ENCODE results near the gene CDHR3. TPM values are rescaled to one million over a fixed set of nuclear protein-coding genes. Genes with fewer than 3 reads are reported as not detected.

CDHR3 gene
- total RNA-seq, 2 experiments from 2014 or later = 0.42 to 2.8 TPM

DNA sequence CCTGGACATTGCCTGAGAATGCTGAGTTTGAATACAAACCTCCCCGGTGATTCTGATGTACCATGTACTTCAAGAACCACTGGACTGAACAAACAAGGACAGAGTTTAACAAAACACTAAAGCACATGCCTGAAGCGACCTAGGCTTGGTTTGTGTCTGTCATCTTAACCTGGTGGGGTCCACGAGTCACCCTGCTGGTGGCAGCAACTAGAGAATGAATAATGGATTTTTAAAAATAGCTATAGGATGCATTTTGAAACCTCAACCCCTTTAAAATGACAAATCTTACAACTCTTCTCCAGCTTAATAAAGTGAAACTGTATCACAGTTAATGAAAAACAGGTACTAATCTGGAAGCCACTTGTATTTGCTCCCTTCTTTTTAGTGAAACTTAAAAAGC, 25.2 kb downstream of the CDHR3 start:
- H3K79me2 ChIP-seq (ENCODE audit: insufficient read depth, low read depth, low read length) = no peaks in the 10 kb centered on the region
- H3K4me1 ChIP-seq (ENCODE audit: insufficient read depth, low read length, poor library complexity, severe bottlenecking) = no peaks in the 10 kb centered on the region
- no peak overlapping the region for H3K4me3 ChIP-seq (ENCODE audit: low read depth, low read length, poor library complexity, severe bottlenecking)
- intact Hi-C loops (cut with micrococcal nuclease; ENCODE audit: unreplicated experiment) = no loop called here
- TF ChIP-seq, protein P1, sequence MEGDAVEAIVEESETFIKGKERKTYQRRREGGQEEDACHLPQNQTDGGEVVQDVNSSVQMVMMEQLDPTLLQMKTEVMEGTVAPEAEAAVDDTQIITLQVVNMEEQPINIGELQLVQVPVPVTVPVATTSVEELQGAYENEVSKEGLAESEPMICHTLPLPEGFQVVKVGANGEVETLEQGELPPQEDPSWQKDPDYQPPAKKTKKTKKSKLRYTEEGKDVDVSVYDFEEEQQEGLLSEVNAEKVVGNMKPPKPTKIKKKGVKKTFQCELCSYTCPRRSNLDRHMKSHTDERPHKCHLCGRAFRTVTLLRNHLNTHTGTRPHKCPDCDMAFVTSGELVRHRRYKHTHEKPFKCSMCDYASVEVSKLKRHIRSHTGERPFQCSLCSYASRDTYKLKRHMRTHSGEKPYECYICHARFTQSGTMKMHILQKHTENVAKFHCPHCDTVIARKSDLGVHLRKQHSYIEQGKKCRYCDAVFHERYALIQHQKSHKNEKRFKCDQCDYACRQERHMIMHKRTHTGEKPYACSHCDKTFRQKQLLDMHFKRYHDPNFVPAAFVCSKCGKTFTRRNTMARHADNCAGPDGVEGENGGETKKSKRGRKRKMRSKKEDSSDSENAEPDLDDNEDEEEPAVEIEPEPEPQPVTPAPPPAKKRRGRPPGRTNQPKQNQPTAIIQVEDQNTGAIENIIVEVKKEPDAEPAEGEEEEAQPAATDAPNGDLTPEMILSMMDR (conservative IDR thresholded peaks at IDR 0.05; ENCODE audit: low read length) = no peak
- no peak for TF ChIP-seq EZH2phosphoT487 (IDR thresholded peaks at IDR 0.05; ENCODE audit: borderline replicate concordance, low read depth, low read length)
- CTCF ChIA-PET (ENCODE audit: unreplicated experiment) = no interaction called here
- H3K27ac ChIP-seq (ENCODE audit: low read depth, low read length, poor library complexity, severe bottlenecking) = no peak overlapping the region
- no TSS peak for BruUV-seq (replicated peaks)
- POLR2A ChIA-PET = interaction anchor here (0.6 to 0.9 kb wide), 2 partner anchors 11 to 296 kb away, joined by 3 read pairs; no protein-coding TSS in a partner anchor
- H3K9me2 ChIP-seq (ENCODE audit: insufficient read depth, low read length) = no peaks in the 10 kb centered on the region
- H3K4me2 ChIP-seq (ENCODE audit: low read length) = no peak overlapping the region
- no peaks in the 10 kb centered on the region for H4K20me1 ChIP-seq (ENCODE audit: insufficient read depth, low read length)
- H3K9me3 ChIP-seq (ENCODE audit: low read length) = no peaks in the 10 kb centered on the region
- no peaks in the 10 kb centered on the region for H3K36me3 ChIP-seq (ENCODE audit: insufficient read depth, low read length)
- DNase-seq (ENCODE audit: low spot score) = no peak
- H2AFZ ChIP-seq (ENCODE audit: low read length) = no peak overlapping the region

GRCh38 chr7:105989191-105989590, 26.1 kb downstream of the CDHR3 start:
- ChIA-PET POLR2A (interaction anchor here (0.5 to 0.9 kb wide), 2 partner anchors 12 to 494 kb away, joined by 3 to 4 read pairs; no protein-coding TSS in a partner anchor), CTCF (ENCODE audit: unreplicated experiment) (no interaction called here)
- no peak overlapping the region for H3K4me3 ChIP-seq (ENCODE audit: low read depth, low read length, poor library complexity, severe bottlenecking)
- no peak overlapping the region for H2AFZ ChIP-seq (ENCODE audit: low read length)
- DNase-seq (ENCODE audit: low spot score) = no peak
- no peaks in the 10 kb centered on the region for H3K9me3 ChIP-seq (ENCODE audit: low read length)
- no peaks in the 10 kb centered on the region for H3K79me2 ChIP-seq (ENCODE audit: insufficient read depth, low read depth, low read length)
- no peak overlapping the region for H3K27ac ChIP-seq (ENCODE audit: low read depth, low read length, poor library complexity, severe bottlenecking)
- H4K20me1 ChIP-seq (ENCODE audit: insufficient read depth, low read length) = no peaks in the 10 kb centered on the region
- H3K9me2 ChIP-seq (ENCODE audit: insufficient read depth, low read length) = no peaks in the 10 kb centered on the region
- TF ChIP-seq, protein P1 (conservative IDR thresholded peaks at IDR 0.05; ENCODE audit: low read length) = no peak
- TF ChIP-seq EZH2phosphoT487 (IDR thresholded peaks at IDR 0.05; ENCODE audit: borderline replicate concordance, low read depth, low read length) = no peak
- intact Hi-C loops (cut with micrococcal nuclease; ENCODE audit: unreplicated experiment) = no loop called here
- no peaks in the 10 kb centered on the region for H3K36me3 ChIP-seq (ENCODE audit: insufficient read depth, low read length)
- no TSS peak for BruUV-seq (replicated peaks)
- H3K4me1 ChIP-seq (ENCODE audit: insufficient read depth, low read length, poor library complexity, severe bottlenecking) = no peaks in the 10 kb centered on the region
- H3K4me2 ChIP-seq (ENCODE audit: low read length) = no peak overlapping the region

GRCh38 chr7:105989686-105990085, 26.6 kb downstream of the CDHR3 start:
- Histone ChIP-seq H3K4me1 (ENCODE audit: insufficient read depth, low read length, poor library complexity, severe bottlenecking) (no peaks in the 10 kb centered on the region), H3K4me2 (ENCODE audit: low read length) (no peak overlapping the region), H3K36me3 (ENCODE audit: insufficient read depth, low read length) (no peaks in the 10 kb centered on the region), H3K9me3 (ENCODE audit: low read length) (no peaks in the 10 kb centered on the region), H2AFZ (ENCODE audit: low read length) (no peak overlapping the region), H3K79me2 (ENCODE audit: insufficient read depth, low read depth, low read length) (no peaks in the 10 kb centered on the region), H3K9me2 (ENCODE audit: insufficient read depth, low read length) (no peaks in the 10 kb centered on the region), H4K20me1 (ENCODE audit: insufficient read depth, low read length) (no peaks in the 10 kb centered on the region), H3K4me3 (ENCODE audit: low read depth, low read length, poor library complexity, severe bottlenecking) (no peak overlapping the region), H3K27ac (ENCODE audit: low read depth, low read length, poor library complexity, severe bottlenecking) (no peak overlapping the region)
- ChIA-PET CTCF (ENCODE audit: unreplicated experiment) (no interaction called here), POLR2A (interaction anchor here (1.1 kb wide), 1 partner anchor 26 kb away, joined by 3 read pairs; no protein-coding TSS in a partner anchor)
- intact Hi-C loops (cut with micrococcal nuclease; ENCODE audit: unreplicated experiment) = no loop called here
- TF ChIP-seq EZH2phosphoT487 (IDR thresholded peaks at IDR 0.05; ENCODE audit: borderline replicate concordance, low read depth, low read length) = no peak
- TF ChIP-seq, protein P1 (conservative IDR thresholded peaks at IDR 0.05; ENCODE audit: low read length) = no peak
- BruUV-seq (replicated peaks) = no TSS peak
- DNase-seq (ENCODE audit: low spot score) = no peak

All from OCI-LY7 (cell line).